ENCODE measurements around the gene FTO.
A peak's percentile ranks its signal among the peaks of the same experiment; 100 is the strongest.

FTO gene

GRCh38 chr16:53745086-53745485, 41.1 kb downstream of the FTO start:
- DNase-seq (ENCODE audit: low read depth) = no peak
- no peak overlapping the region for H3K4me3 ChIP-seq (ENCODE audit: low read depth, low read length)
- TF ChIP-seq, protein P1, sequence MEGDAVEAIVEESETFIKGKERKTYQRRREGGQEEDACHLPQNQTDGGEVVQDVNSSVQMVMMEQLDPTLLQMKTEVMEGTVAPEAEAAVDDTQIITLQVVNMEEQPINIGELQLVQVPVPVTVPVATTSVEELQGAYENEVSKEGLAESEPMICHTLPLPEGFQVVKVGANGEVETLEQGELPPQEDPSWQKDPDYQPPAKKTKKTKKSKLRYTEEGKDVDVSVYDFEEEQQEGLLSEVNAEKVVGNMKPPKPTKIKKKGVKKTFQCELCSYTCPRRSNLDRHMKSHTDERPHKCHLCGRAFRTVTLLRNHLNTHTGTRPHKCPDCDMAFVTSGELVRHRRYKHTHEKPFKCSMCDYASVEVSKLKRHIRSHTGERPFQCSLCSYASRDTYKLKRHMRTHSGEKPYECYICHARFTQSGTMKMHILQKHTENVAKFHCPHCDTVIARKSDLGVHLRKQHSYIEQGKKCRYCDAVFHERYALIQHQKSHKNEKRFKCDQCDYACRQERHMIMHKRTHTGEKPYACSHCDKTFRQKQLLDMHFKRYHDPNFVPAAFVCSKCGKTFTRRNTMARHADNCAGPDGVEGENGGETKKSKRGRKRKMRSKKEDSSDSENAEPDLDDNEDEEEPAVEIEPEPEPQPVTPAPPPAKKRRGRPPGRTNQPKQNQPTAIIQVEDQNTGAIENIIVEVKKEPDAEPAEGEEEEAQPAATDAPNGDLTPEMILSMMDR (IDR thresholded peaks at IDR 0.05; ENCODE audit: control insufficient read depth, extremely low read depth, insufficient read depth) = no peak

DNA sequence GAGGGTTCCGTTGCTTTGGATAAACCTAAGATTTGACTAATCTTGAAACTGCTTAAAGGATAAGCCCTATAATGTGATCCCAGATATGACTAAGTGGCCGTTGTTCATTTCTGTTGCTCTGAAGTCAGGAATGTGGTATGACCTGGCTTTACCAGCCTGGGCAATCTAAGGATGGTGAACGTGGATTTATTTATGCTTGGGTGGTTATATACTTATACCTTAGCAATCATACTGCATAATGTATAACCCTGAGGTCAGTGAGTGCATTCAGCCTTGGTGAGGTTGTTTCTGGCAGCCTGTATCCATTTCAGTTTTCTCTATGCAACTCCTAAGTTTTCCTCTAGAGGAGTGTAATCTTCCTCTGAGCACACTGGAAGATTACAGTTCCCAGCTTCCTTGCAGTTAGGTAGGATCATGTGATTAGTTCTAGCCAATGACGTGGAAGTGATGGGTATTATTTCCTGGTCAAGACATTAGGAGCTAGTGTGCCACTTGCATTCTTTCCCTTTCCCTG, 41.9 kb downstream of the FTO start:
- no peak for DNase-seq (ENCODE audit: low read depth)
- TF ChIP-seq, protein P1 (IDR thresholded peaks at IDR 0.05; ENCODE audit: control insufficient read depth, extremely low read depth, insufficient read depth) = no peak
- no peak overlapping the region for H3K4me3 ChIP-seq (ENCODE audit: low read depth, low read length)

DNA sequence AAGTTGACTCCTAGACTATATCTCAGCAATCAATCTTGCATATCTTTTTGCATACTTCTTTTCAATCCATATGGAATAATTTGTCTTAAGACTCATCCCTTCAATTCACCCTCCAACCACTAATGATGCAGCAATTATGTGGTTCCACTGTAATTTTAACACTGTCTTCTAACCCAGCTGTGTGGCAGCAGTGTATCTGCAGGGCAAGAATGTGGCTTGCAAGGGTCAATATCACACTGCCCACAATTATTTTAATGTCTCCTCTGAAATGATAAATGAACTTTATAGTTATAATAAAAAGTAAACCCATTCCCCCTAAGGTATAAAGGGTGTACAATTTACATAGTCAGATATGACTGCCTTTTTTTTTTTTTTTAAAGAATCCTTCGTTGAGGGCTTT, 48.6 kb downstream of the FTO start:
- TF ChIP-seq, protein P1 (IDR thresholded peaks at IDR 0.05; ENCODE audit: control insufficient read depth, extremely low read depth, insufficient read depth) = no peak
- no peak overlapping the region for H3K4me3 ChIP-seq (ENCODE audit: low read depth, low read length)
- no peak for DNase-seq (ENCODE audit: low read depth)

DNA sequence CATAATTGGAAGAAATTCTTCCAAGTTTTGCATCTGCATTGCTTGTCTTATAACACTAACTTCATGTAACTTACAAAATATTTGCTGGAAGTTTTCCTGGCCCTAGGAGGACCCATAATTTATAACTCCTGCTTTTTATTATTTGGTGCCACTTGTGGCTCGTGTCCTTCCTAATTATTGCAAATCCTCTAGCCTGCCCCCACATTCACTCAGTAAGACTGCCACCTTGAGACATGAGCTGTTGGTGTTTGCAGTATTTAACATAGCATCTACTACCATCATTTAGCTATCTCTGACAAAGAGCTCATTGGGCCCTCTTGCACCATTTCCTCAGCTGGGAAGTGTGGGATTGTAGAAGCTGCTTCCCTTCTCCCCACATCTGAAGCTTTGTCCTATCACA, 49.5 kb downstream of the FTO start:
- no peak for DNase-seq (ENCODE audit: low read depth)
- no peak overlapping the region for H3K4me3 ChIP-seq (ENCODE audit: low read depth, low read length)
- TF ChIP-seq, protein P1 (IDR thresholded peaks at IDR 0.05; ENCODE audit: control insufficient read depth, extremely low read depth, insufficient read depth) = peak; percentile 20; the same call in 1 of the 2 replicates

- TF ChIP-seq, protein P1 (IDR thresholded peaks at IDR 0.05; ENCODE audit: control insufficient read depth, extremely low read depth, insufficient read depth) = no peak
- no peak for DNase-seq (ENCODE audit: low read depth)
- H3K4me3 ChIP-seq (ENCODE audit: low read depth, low read length) = no peak overlapping the region
These were observed 51.3 kb downstream of the FTO start for GRCh38 chr16:53755026-53755910.

GRCh38 chr16:53756275-53756996, 52.5 kb downstream of the FTO start:
- no peak overlapping the region for H3K4me3 ChIP-seq (ENCODE audit: low read depth, low read length)
- DNase-seq (ENCODE audit: low read depth) = peak; percentile 63
- TF ChIP-seq, protein P1 (IDR thresholded peaks at IDR 0.05; ENCODE audit: control insufficient read depth, extremely low read depth, insufficient read depth) = no peak
